Keratinocyte (primary cell): ENCODE measurements around the gene RBM47. TPM values are rescaled to one million over a fixed set of nuclear protein-coding genes. Genes with fewer than 3 reads are reported as not detected.
"Not testable (repeated sequence)": the region's sequence is repeated elsewhere in the genome, so short reads cannot be mapped to it uniquely, and the experiment has no call there.

Experiments
- DNase-seq: peaks from one replicate; pipeline ENCODE4 v3.0.0-alpha.2; 2011; ENCODE audit warnings: low read depth, missing footprints, low spot score
- FAIRE-seq: peaks from 2 replicates; lab custom pipeline; 2011; peaks lifted over from hg19 to GRCh38; lab: Jason Lieb, UNC
- H2AFZ ChIP-seq: 2 replicates; pipeline ENCODE4 v1.6.0; 2012; ENCODE audit warnings: low read length, control low read depth, inconsistent platforms; ENCODE audit not compliant: control insufficient read depth
- H3K27ac ChIP-seq: 2 replicates; pipeline ENCODE4 v1.5.1; 2011; ENCODE audit warnings: low read length; ENCODE audit not compliant: control insufficient read depth, insufficient read depth
- H3K27me3 ChIP-seq: 3 replicates; pipeline ENCODE4 v1.6.0; 2011; ENCODE audit warnings: low read length; ENCODE audit not compliant: control insufficient read depth, insufficient read depth; ENCODE audit errors: extremely low read depth
- H3K36me3 ChIP-seq, 2 experiments: 2 replicates in 1 of 2; 3 replicates in 1 of 2; pipeline ENCODE4 v1.5.1; 2011; ENCODE audit warnings: low read length in 2 of 2, mild to moderate bottlenecking in 1 of 2; ENCODE audit not compliant: control insufficient read depth in 2 of 2, insufficient read depth in 2 of 2; ENCODE audit errors: extremely low read depth in 1 of 2
- H3K4me1 ChIP-seq: 3 replicates; pipeline ENCODE4 v1.5.1; 2011; ENCODE audit warnings: low read length; ENCODE audit not compliant: control insufficient read depth, insufficient read depth; ENCODE audit errors: extremely low read depth
- H3K4me2 ChIP-seq: 3 replicates; pipeline ENCODE4 v1.6.0; 2011; ENCODE audit warnings: low read depth, low read length; ENCODE audit not compliant: control insufficient read depth, insufficient read depth; ENCODE audit errors: extremely low read depth
- H3K4me3 ChIP-seq, 3 experiments: fragments of 200-600 bp in 1 of 3; sonication (generic) in 1 of 3; 2 replicates in 2 of 3; 3 replicates in 1 of 3; pipeline ENCODE4 v1.5.1; 2011 to 2016; ENCODE audit warnings: low read length in 3 of 3, mild to moderate bottlenecking in 3 of 3, control low read depth in 2 of 3, inconsistent platforms in 1 of 3, low read depth in 1 of 3, mixed read lengths in 1 of 3, mixed run types in 1 of 3, moderate library complexity in 1 of 3; ENCODE audit not compliant: control insufficient read depth in 2 of 3, insufficient read depth in 2 of 3; ENCODE audit errors: extremely low read depth in 1 of 3
- H3K79me2 ChIP-seq: 2 replicates; pipeline ENCODE4 v1.6.0; 2012; ENCODE audit warnings: low read length; ENCODE audit not compliant: control insufficient read depth, insufficient read depth
- H3K9ac ChIP-seq: 3 replicates; pipeline ENCODE4 v1.6.0; 2011; ENCODE audit warnings: low read length; ENCODE audit not compliant: control insufficient read depth, insufficient read depth; ENCODE audit errors: extremely low read depth
- H3K9me1 ChIP-seq: 3 replicates; pipeline ENCODE4 v1.6.0; 2011; ENCODE audit warnings: low read length; ENCODE audit not compliant: control insufficient read depth, insufficient read depth; ENCODE audit errors: extremely low read depth
- H3K9me3 ChIP-seq: 2 replicates; pipeline ENCODE4 v1.5.1; 2012; ENCODE audit warnings: low read depth, low read length; ENCODE audit not compliant: control insufficient read depth
- H4K20me1 ChIP-seq: 3 replicates; pipeline ENCODE4 v1.6.0; 2011; ENCODE audit warnings: low read length; ENCODE audit not compliant: control insufficient read depth, insufficient read depth; ENCODE audit errors: extremely low read depth
- EZH2 ChIP-seq: IDR thresholded peaks from one replicate; pipeline ENCODE4 v1.6.1; 2012; ENCODE audit warnings: inconsistent platforms, mild to moderate bottlenecking, low read length, moderate library complexity
- dilution Hi-C: fragments of 300-500 bp; cut with MboI; formaldehyde crosslinking; loops from one replicate; pipeline ENCODE4 v1.7.0; 2020; ENCODE audit warnings: low sequenced_read_pairs; ENCODE audit not compliant: extremely low pct_ligation_motif_present
- polyA plus RNA-seq, 5 experiments: library from polyadenylated mRNA; depleted of rRNA in 3 of 5; stranded (reverse) in 3 of 5; stranded (forward) in 1 of 5; unstranded in 1 of 5; fragments of >200 nt; gene quantifications; 1 replicate in 1 of 5; 2 replicates in 3 of 5; 3 replicates in 1 of 5; pipeline versions ENCODE4 v1.2.1 to v1.2.3, GENCODE V29; 2011 to 2012; ENCODE audit warnings: missing spikeins in 2 of 5, low read depth in 1 of 5, low replicate concordance in 1 of 5
- TF ChIP-seq, protein P1 (sequence below), 3 experiments: IDR thresholded peaks in 1 of 3; conservative IDR thresholded peaks in 1 of 3; optimal IDR thresholded peaks in 1 of 3; 2 replicates in 2 of 3; 3 replicates in 1 of 3; pipeline versions ENCODE3 to v1.5.1; 2011; ENCODE audit warnings: low read length in 3 of 3, mild to moderate bottlenecking in 3 of 3, moderate library complexity in 2 of 3, control low read depth in 1 of 3, inconsistent platforms in 1 of 3; ENCODE audit not compliant: insufficient read depth in 2 of 3; ENCODE audit errors: extremely low read depth in 1 of 3

RBM47 gene
- polyA plus RNA-seq, 1 donor (not counting 4 experiments of a cell fraction or from before 2014, with no cell fraction given) = 6.9 TPM

DNA sequence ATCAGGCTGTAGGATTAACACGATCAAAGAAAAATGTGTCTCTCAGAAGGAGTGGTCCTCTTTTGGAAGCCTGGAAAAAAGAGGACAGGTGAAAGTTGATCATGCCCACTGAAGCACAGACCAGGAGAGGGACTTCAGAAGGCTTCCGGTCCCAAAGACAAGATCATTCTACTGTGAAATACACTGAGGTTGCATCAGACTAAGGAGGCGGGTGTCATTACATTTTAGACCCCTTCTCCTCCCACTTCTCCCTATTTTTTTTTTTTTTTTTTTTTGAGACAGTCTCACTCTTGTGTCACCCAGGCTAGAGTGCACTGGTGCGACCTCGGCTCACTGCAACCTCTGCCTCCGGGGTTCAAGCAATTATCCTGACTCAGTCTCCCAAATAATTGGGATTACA, 67.5 kb downstream of the RBM47 start:
- Histone ChIP-seq H3K27me3 (no peaks in the 10 kb centered on the region), H2AFZ (no peak overlapping the region), H3K9me3 (no peaks in the 10 kb centered on the region), H3K36me3 (no peaks in the 10 kb centered on the region), H3K4me2 (no peak overlapping the region), H3K27ac (no peak overlapping the region), H3K9ac (no peak overlapping the region), H3K4me1 (peaks cover 5% of the 10 kb centered on the region), H3K79me2 (no peaks in the 10 kb centered on the region), H4K20me1 (no peaks in the 10 kb centered on the region), H3K9me1 (no peaks in the 10 kb centered on the region), H3K4me3 (no peak overlapping the region)
- DNase-seq = no peak
- FAIRE-seq = no peak
- dilution Hi-C loops = no loop called here
- TF ChIP-seq, protein P1, sequence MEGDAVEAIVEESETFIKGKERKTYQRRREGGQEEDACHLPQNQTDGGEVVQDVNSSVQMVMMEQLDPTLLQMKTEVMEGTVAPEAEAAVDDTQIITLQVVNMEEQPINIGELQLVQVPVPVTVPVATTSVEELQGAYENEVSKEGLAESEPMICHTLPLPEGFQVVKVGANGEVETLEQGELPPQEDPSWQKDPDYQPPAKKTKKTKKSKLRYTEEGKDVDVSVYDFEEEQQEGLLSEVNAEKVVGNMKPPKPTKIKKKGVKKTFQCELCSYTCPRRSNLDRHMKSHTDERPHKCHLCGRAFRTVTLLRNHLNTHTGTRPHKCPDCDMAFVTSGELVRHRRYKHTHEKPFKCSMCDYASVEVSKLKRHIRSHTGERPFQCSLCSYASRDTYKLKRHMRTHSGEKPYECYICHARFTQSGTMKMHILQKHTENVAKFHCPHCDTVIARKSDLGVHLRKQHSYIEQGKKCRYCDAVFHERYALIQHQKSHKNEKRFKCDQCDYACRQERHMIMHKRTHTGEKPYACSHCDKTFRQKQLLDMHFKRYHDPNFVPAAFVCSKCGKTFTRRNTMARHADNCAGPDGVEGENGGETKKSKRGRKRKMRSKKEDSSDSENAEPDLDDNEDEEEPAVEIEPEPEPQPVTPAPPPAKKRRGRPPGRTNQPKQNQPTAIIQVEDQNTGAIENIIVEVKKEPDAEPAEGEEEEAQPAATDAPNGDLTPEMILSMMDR (optimal IDR thresholded peaks at IDR 0.05 in 1 of 3, IDR thresholded peaks at IDR 0.05 in 1 of 3, conservative IDR thresholded peaks at IDR 0.05 in 1 of 3; ENCODE audit: extremely low read depth in 1 of 3, insufficient read depth in 2 of 3, low read length in 3 of 3) = no peak
- TF ChIP-seq EZH2 = no peak

DNA sequence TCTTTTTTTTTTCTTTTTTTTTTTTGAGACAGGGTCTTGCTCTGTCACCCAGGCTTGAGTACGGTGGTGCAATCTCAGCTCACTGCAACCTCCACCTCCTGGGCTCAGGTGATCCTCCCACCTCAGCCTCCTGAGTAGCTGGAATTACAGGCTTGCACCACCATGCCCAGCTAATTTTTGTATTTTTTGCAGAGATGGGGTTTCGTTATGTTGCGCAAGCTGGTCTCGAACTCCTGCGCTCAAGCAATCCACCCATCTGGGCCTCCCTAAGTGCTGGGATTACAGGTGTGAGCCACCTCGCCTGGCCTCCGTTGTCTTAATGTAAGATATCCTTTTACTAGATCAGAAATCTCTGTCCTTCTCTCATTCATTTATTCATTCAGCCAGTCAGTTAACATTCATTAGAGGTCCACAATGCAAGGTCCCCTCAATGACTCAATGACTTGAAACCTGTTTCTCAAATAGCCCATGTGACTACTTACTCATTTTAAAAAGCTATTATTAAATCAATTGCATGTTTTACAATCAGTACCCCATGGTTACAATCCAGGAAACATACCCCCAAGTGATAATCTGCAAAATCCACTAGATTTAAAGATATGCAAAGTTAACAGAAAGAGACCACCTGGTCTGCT, 68.0 kb downstream of the RBM47 start:
- H3K4me2 ChIP-seq, H3K4me3 ChIP-seq, H3K9ac ChIP-seq, H3K36me3 ChIP-seq, FAIRE-seq, dilution Hi-C loops, H3K79me2 ChIP-seq, H3K27ac ChIP-seq, H2AFZ ChIP-seq, H3K4me1 ChIP-seq, H3K9me3 ChIP-seq, H3K27me3 ChIP-seq, H4K20me1 ChIP-seq, H3K9me1 ChIP-seq, DNase-seq: not testable (repeated sequence)
